ENCODE data around the gene PRKAR1B.

DNA sequence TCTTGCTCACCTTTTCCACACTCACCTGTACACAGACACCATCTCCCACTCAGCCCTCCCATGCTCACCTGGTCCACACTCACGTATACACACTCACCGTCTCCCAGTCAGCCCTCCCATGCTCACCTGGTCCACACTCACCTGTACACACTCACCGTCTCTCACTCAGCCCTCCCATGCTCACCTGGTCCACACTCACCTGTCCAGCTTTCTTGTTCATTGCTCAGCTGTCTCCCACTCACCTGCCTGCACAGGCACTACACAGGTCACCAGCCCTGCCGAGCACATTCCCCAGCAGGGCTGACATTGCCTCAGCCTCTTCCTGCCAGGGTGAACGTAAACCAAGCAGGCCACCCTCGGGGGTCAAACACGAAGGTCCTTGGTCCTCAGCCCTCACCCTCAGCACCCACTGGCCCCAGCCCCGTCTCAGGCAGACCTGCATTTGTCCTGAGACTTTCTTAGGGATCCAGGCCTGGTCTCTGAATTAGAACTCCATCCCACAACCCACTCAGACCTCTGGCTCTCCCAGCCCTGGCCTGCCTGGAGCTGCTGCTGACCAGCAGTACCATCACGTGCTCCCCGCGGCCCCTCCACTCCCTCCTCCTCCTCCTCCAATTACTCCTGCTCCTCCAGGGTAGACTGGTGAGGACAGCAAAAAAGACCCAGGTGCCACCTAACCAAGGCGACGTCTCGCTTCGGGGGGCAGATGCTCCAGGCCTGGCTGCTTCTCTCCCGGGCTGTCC is 13.4 kb downstream of the PRKAR1B start:
- TF ChIP-seq POLR2A (IDR thresholded peaks at IDR 0.05) (no peak), POLR2AphosphoS5 (IDR thresholded peaks at IDR 0.05) (no peak), EP300 (IDR thresholded peaks at IDR 0.05) (no peak)
- TF ChIP-seq, protein P1, sequence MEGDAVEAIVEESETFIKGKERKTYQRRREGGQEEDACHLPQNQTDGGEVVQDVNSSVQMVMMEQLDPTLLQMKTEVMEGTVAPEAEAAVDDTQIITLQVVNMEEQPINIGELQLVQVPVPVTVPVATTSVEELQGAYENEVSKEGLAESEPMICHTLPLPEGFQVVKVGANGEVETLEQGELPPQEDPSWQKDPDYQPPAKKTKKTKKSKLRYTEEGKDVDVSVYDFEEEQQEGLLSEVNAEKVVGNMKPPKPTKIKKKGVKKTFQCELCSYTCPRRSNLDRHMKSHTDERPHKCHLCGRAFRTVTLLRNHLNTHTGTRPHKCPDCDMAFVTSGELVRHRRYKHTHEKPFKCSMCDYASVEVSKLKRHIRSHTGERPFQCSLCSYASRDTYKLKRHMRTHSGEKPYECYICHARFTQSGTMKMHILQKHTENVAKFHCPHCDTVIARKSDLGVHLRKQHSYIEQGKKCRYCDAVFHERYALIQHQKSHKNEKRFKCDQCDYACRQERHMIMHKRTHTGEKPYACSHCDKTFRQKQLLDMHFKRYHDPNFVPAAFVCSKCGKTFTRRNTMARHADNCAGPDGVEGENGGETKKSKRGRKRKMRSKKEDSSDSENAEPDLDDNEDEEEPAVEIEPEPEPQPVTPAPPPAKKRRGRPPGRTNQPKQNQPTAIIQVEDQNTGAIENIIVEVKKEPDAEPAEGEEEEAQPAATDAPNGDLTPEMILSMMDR (IDR thresholded peaks at IDR 0.05): no peak
